Loucy (cell line): Measurements from ENCODE around the gene KLF16.

Source experiments
- H2AFZ ChIP-seq: fragments of 200-600 bp; sonication (generic); 2 replicates; pipeline ENCODE4 v1.6.0; 2016; ENCODE audit warnings: antibody characterized with exemption, mild to moderate bottlenecking, low read length, moderate library complexity
- H3F3A ChIP-seq: fragments of 200-600 bp; 2 replicates; pipeline ENCODE4 v1.6.0; 2016; ENCODE audit warnings: antibody characterized with exemption, low read depth, mild to moderate bottlenecking
- H3K27me3 ChIP-seq: fragments of 200-600 bp; sonication (generic); 2 replicates; pipeline ENCODE4 v1.6.1; 2014; ENCODE audit warnings: low read length, mild to moderate bottlenecking; ENCODE audit not compliant: insufficient read depth, poor library complexity, severe bottlenecking
- H3K36me3 ChIP-seq: fragments of 200-600 bp; sonication (generic); 2 replicates; pipeline ENCODE4 v1.6.1; 2016; ENCODE audit warnings: low read length; ENCODE audit not compliant: insufficient read depth
- H3K4me1 ChIP-seq: fragments of 200-600 bp; sonication (generic); 2 replicates; pipeline ENCODE4 v1.5.1; 2014; ENCODE audit warnings: low read length, mild to moderate bottlenecking; ENCODE audit not compliant: insufficient read depth, poor library complexity, severe bottlenecking
- H3K4me2 ChIP-seq: fragments of 200-600 bp; sonication (generic); 2 replicates; pipeline ENCODE4 v1.6.0; 2014; ENCODE audit warnings: antibody characterized with exemption, low read length, low read depth, mild to moderate bottlenecking; ENCODE audit not compliant: poor library complexity, severe bottlenecking
- H3K4me3 ChIP-seq: fragments of 200-600 bp; sonication (generic); 2 replicates; pipeline ENCODE4 v1.5.1; 2014; ENCODE audit warnings: low read length, mild to moderate bottlenecking, mixed read lengths; ENCODE audit not compliant: poor library complexity, severe bottlenecking
- H3K79me2 ChIP-seq: fragments of 200-600 bp; sonication (generic); 2 replicates; pipeline ENCODE4 v1.6.1; 2014; ENCODE audit warnings: low read length; ENCODE audit not compliant: insufficient read depth
- H3K9ac ChIP-seq: fragments of 200-600 bp; sonication (generic); 2 replicates; pipeline ENCODE4 v1.6.0; 2014; ENCODE audit warnings: mild to moderate bottlenecking, low read depth, low read length, moderate library complexity; ENCODE audit not compliant: poor library complexity, severe bottlenecking
- H3K9me2 ChIP-seq: fragments of 200-600 bp; sonication (generic); replicated peaks from 2 replicates; pipeline ENCODE4 v1.6.1; 2016; ENCODE audit warnings: low read depth, low read length, mixed read lengths
- H3K9me3 ChIP-seq: fragments of 200-600 bp; sonication (generic); 2 replicates; pipeline ENCODE4 v1.6.1; 2014; ENCODE audit warnings: mild to moderate bottlenecking, antibody characterized with exemption, low read length, low read depth; ENCODE audit not compliant: insufficient read depth
- H4K20me1 ChIP-seq: fragments of 200-600 bp; sonication (generic); 2 replicates; pipeline ENCODE4 v1.6.0; 2014; ENCODE audit warnings: antibody characterized with exemption, low read length, mild to moderate bottlenecking; ENCODE audit not compliant: insufficient read depth, poor library complexity, severe bottlenecking
- EZH2phosphoT487 ChIP-seq: fragments of 200-600 bp; IDR thresholded peaks from 2 replicates; pipeline ENCODE4 v1.6.1; 2018; ENCODE audit warnings: antibody characterized with exemption, mild to moderate bottlenecking, moderate library complexity, borderline replicate concordance
- TF ChIP-seq, protein P1 (sequence below): fragments of 200-600 bp; sonication (generic); conservative IDR thresholded peaks from 2 replicates; pipeline ENCODE4 v1.5.1; 2014; ENCODE audit warnings: mild to moderate bottlenecking, antibody characterized with exemption, low read length

KLF16 gene

DNA sequence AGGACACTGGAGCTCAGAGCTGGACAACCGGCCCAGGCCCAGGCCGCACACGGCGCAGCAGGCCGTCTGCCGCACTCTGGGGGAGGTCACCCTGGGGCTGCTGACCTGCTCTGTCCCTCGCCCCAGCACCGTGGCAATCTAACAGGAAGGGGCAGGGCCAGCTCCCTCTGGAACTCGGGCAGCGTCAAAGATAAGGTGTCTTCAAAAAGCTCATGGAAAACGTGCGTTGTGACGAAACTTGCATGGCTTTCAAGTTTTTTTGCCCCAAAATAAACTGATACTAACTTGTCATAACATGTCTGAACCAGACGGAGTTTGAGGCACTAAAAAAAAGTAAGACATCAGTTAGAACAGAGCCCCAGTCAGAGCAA, 39.1 kb downstream of the KLF16 start:
- Histone ChIP-seq H3K79me2 (no peaks in the 10 kb centered on the region), H3K4me3 (no peak overlapping the region), H3K36me3 (peaks cover 37% of the 10 kb centered on the region; the same call in 1 of the 2 replicates), H3K9me2 (no peaks in the 10 kb centered on the region), H3K9me3 (no peaks in the 10 kb centered on the region), H3K4me2 (no peak overlapping the region), H3F3A (no peaks in the 10 kb centered on the region), H3K9ac (no peak overlapping the region), H2AFZ (no peak overlapping the region), H4K20me1 (peaks cover 8% of the 10 kb centered on the region), H3K27me3 (no peaks in the 10 kb centered on the region), H3K4me1 (no peaks in the 10 kb centered on the region)
- TF ChIP-seq, protein P1, sequence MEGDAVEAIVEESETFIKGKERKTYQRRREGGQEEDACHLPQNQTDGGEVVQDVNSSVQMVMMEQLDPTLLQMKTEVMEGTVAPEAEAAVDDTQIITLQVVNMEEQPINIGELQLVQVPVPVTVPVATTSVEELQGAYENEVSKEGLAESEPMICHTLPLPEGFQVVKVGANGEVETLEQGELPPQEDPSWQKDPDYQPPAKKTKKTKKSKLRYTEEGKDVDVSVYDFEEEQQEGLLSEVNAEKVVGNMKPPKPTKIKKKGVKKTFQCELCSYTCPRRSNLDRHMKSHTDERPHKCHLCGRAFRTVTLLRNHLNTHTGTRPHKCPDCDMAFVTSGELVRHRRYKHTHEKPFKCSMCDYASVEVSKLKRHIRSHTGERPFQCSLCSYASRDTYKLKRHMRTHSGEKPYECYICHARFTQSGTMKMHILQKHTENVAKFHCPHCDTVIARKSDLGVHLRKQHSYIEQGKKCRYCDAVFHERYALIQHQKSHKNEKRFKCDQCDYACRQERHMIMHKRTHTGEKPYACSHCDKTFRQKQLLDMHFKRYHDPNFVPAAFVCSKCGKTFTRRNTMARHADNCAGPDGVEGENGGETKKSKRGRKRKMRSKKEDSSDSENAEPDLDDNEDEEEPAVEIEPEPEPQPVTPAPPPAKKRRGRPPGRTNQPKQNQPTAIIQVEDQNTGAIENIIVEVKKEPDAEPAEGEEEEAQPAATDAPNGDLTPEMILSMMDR = no peak
- no peak for TF ChIP-seq EZH2phosphoT487

DNA sequence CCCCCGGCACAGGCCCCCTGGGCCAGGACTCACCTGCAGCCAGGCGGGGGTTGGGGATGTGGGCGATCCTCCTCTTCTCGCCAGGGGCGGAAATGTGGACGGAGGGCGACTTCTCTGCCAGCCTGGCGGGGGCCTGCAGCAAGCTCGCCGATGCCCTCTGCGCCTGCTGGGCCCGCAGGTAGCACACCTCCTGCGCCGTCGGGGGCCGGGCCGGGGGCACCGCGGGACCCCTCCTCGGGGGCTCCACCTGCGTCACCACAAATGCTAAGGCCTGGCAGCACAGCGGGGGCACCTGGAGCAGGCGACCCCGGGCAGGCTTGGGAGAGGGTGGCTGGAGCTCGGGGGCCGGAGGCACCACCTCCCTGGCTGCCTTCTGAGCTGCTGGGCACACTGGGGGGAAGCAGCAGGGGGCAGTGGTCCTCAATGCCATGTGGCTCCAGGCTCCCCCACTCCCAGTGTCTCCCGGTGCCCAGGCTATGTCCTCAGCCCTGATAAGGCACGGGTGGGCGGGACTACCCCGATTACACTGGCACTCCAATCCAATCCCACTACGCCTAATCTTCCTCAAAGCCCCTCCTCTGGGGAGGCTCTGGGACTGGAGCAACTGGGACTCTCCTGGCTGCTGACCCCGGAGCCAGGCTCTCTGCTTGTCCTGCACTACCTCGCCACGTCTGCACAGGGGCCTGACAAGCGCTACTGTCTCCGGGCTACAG, 39.7 kb downstream of the KLF16 start:
- Histone ChIP-seq H3K4me3 (no peak overlapping the region), H3K9ac (no peak overlapping the region), H4K20me1 (peaks cover 8% of the 10 kb centered on the region), H3K4me1 (no peaks in the 10 kb centered on the region), H3K36me3 (peaks cover 38% of the 10 kb centered on the region; the same call in 1 of the 2 replicates), H3F3A (no peaks in the 10 kb centered on the region), H3K9me3 (no peaks in the 10 kb centered on the region), H3K4me2 (no peak overlapping the region), H3K79me2 (no peaks in the 10 kb centered on the region), H2AFZ (no peak overlapping the region), H3K27me3 (no peaks in the 10 kb centered on the region), H3K9me2 (no peaks in the 10 kb centered on the region)
- TF ChIP-seq EZH2phosphoT487 = no peak
- TF ChIP-seq, protein P1 = no peak

DNA sequence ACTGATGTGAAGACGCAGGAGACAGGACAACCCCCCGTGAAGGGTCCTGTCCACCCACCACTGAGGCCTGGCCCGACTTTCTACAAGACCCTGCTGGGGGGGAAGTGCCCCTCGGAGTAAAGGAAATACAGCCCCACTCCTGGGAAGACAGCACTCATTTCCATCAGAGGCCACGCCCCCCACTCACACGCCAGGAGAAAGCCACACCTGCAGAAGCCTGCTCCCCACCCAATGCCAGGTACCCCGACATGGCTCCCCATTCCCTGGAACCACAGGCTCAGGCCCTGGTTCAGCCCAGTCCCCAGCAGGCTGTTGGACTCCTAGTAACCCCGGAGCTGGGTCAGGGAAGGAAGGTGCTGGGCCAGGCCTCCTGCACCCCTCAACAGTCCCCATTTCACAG, 40.4 kb downstream of the KLF16 start:
- Histone ChIP-seq H3K9ac (no peak overlapping the region), H3K9me3 (no peaks in the 10 kb centered on the region), H3K4me3 (no peak overlapping the region), H3K9me2 (no peaks in the 10 kb centered on the region), H3F3A (no peaks in the 10 kb centered on the region), H3K27me3 (no peaks in the 10 kb centered on the region), H4K20me1 (peaks cover 8% of the 10 kb centered on the region), H3K4me2 (no peak overlapping the region), H3K4me1 (no peaks in the 10 kb centered on the region), H3K79me2 (no peaks in the 10 kb centered on the region), H3K36me3 (peaks cover 44% of the 10 kb centered on the region; the same call in 1 of the 2 replicates), H2AFZ (no peak overlapping the region)
- TF ChIP-seq, protein P1 = no peak
- TF ChIP-seq EZH2phosphoT487 = no peak
